ENCODE measurements around the gene EIF4E2.

Gene EIF4E2

GRCh38 chr2:232537079-232537478, 13.4 kb upstream of the EIF4E2 start:
- no peaks in the 10 kb centered on the region for H3K27me3 Mint-ChIP-seq (ENCODE audit: low read depth)
- no peaks in the 10 kb centered on the region for H3K9me3 Mint-ChIP-seq
- peaks cover 61% of the 10 kb centered on the region for H3K4me1 Mint-ChIP-seq
- peak in 1 of 3 experiments; percentile 31 for TF ChIP-seq CTCF (IDR thresholded peaks at IDR 0.05; ENCODE audit: unreplicated experiment in 3 of 3)
- H3K27ac Mint-ChIP-seq, result peak overlapping the region; percentile 23 to 68 (median 52)
- H3K36me3 Mint-ChIP-seq (ENCODE audit: low read depth), result no peaks in the 10 kb centered on the region
- peak overlapping the region in 1 of 3 experiments; percentile 30 for H3K4me3 Mint-ChIP-seq

GRCh38 chr2:232537499-232537898, 13.0 kb upstream of the EIF4E2 start:
- Mint-ChIP-seq H3K4me3 (peak overlapping the region in 1 of 3 experiments; percentile 30), H3K27ac (peak overlapping the region; percentile 23 to 68 (median 52)), H3K4me1 (peaks cover 63% of the 10 kb centered on the region), H3K9me3 (no peaks in the 10 kb centered on the region), H3K36me3 (ENCODE audit: low read depth) (no peaks in the 10 kb centered on the region), H3K27me3 (ENCODE audit: low read depth) (no peaks in the 10 kb centered on the region)
- no peak for TF ChIP-seq CTCF (IDR thresholded peaks at IDR 0.05; ENCODE audit: unreplicated experiment in 3 of 3)

GRCh38 chr2:232538671-232539070, 11.8 kb upstream of the EIF4E2 start:
- H3K36me3 Mint-ChIP-seq (ENCODE audit: low read depth), result peaks cover 2% of the 10 kb centered on the region
- TF ChIP-seq CTCF (IDR thresholded peaks at IDR 0.05; ENCODE audit: unreplicated experiment in 3 of 3), result no peak
- peak overlapping the region; percentile 52 to 73 (median 64) for H3K27ac Mint-ChIP-seq
- H3K4me3 Mint-ChIP-seq, result peak overlapping the region in 2 of 3 experiments; percentile 72 to 89
- H3K27me3 Mint-ChIP-seq (ENCODE audit: low read depth), result no peaks in the 10 kb centered on the region
- peaks cover 58% of the 10 kb centered on the region for H3K4me1 Mint-ChIP-seq
- H3K9me3 Mint-ChIP-seq, result no peaks in the 10 kb centered on the region

GRCh38 chr2:232539298-232540231, 10.9 kb upstream of the EIF4E2 start, which contains the start of gene CHRNG:
CHRNG (plus strand) TSS chr2:232539692; CDS start chr2:232539748, 56 bp downstream.
- no peaks in the 10 kb centered on the region for H3K9me3 Mint-ChIP-seq
- peak within 1 kb of the TSS; percentile 52 to 73 (median 64) for H3K27ac Mint-ChIP-seq
- no peak for TF ChIP-seq CTCF (IDR thresholded peaks at IDR 0.05; ENCODE audit: unreplicated experiment in 3 of 3)
- peaks cover 49% of the 10 kb centered on the region for H3K4me1 Mint-ChIP-seq
- H3K36me3 Mint-ChIP-seq (ENCODE audit: low read depth), result peaks cover 8% of the 10 kb centered on the region
- peak within 1 kb of the TSS; percentile 65 to 89 (median 72) for H3K4me3 Mint-ChIP-seq
- H3K27me3 Mint-ChIP-seq (ENCODE audit: low read depth), result no peaks in the 10 kb centered on the region

GRCh38 chr2:232540441-232541041, 9.9 kb upstream of the EIF4E2 start:
- Mint-ChIP-seq H3K27me3 (ENCODE audit: low read depth) (no peaks in the 10 kb centered on the region), H3K4me3 (peak overlapping the region; percentile 65 to 89 (median 72)), H3K9me3 (peaks cover 2% of the 10 kb centered on the region), H3K4me1 (peaks cover 47% of the 10 kb centered on the region), H3K27ac (no peak overlapping the region), H3K36me3 (ENCODE audit: low read depth) (peaks cover 16% of the 10 kb centered on the region)
- TF ChIP-seq CTCF (IDR thresholded peaks at IDR 0.05; ENCODE audit: unreplicated experiment in 3 of 3), result no peak
